GM21390 (cell line): Measurements from ENCODE around the gene CCDC9B.

ENCODE experiments used
- ATAC-seq: cut with Tn5 transposase; IDR thresholded peaks from one replicate; pipeline ENCODE4 v1.9.1; 2021; ENCODE audit not compliant: unreplicated experiment

Gene CCDC9B

DNA sequence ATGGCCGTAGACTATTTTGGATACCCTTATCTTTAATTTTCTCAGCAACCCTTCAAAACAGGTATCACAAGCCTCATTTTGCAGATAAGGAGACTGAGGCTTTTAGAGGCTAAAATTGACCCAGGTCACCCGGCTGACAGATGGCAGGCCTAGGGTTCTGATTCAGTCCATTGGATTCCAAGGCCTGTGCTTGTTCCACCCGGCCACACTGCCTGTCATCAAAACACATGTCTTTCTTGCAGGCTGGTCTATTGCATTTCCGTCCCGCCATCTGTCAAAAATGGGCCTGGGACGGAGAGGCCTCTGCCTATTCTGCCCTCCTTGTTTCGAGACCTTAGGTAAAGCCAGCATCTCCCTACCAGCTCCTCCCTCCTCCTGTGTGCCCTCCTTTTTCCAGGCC is 9.1 kb downstream of the CCDC9B start:
- no peak for ATAC-seq

DNA sequence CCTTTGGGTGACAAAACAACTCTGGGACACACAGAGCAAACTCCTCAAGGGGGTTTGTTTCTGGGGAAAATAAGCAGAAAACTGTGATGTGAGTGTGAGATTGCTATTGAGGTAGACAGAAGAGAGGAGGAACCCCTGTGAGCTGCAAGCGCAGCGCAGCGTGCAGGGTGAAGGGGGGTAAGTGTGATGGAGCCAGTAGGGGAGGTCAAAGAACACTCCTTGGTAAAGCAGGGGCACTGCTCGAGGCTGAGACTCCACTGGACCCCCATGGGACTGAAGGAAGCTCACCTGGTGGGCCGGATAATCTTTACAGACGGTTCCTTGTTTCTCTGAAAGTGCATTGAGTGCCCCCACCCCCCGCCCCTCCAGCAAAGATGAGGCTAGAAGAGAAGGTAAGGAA is 9.7 kb downstream of the CCDC9B start:
- ATAC-seq = no peak

DNA sequence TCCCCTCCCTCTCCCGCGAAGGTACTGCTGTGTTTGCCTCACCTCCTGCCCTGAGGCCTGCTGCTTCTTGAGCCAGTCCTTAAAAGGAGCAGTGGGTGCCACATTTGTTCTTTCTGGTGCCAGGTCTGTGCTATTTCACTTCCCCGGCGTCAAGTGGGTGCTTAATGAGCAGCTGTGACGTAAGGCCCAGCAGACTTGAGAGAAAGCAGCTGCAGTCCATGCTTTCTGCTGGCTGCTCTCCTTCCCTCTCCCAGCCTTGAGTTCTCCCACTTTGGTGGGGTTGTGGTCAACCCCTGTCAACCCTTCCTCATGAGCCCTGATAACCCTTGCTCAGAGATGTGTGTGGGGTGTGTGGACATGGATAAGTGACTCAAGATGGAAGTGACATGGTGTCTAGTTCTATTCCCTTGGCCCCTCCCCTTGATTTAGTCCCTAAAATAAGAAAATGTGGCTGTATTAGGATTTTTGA is 10.3 kb downstream of the CCDC9B start:
- no peak for ATAC-seq

DNA sequence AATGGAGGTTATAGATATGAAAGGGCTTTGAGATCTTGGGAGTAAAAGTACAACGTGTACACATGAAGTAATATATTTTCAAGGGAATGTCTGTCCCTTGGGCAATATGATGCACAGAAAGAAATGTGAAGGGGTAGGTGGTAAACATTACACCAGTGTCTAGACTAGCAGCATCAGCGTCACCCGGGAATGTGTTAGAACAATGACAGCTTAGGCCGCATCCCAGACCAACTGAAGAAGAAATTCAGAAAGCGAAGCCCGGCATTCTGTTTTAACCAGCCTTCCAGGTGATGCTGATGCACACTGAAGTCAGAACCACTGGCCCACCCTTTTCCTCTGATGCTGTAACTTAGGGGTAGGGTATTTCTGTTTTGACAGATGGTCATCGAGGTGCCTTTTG is 10.9 kb downstream of the CCDC9B start:
- ATAC-seq = no peak

DNA sequence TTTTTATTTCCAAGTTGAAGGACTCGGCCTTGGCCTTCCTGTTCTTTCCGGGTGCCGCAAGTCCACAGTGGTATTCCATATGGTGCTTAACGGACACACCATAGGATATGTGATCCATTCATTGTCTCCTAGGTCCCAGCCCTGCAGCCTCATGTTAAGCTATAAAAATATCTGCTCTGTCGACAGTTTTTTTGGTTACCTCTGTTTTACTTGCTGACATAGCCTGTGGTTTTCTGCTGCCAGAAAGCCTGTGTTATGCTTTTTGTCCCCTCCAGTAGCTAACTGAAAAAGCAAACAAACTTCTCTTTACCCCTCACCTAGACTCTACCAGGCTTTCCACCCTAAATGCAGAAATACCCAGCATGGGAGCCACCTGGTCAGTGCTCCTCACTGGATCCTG is 12.0 kb downstream of the CCDC9B start:
- ATAC-seq = no peak

DNA sequence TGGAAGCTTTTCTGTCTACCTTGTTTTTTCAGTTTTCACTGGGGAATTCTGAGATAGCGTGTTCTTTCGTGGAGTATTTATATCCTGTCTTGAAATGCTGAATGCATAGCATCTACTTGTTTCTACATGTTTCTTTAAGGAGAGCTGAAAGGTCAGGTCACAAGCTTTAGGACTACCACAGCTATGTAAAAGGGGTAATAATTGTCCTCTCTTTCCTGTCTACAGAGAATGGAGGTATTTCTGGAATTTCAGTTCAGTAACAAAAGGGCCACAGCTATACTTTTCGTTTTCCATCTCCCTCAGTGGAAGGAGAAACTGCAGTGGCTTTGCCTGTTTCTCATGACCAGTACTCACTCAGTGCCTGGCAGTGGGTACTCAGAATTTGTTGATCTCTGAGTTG is 12.6 kb downstream of the CCDC9B start:
- ATAC-seq = no peak

DNA sequence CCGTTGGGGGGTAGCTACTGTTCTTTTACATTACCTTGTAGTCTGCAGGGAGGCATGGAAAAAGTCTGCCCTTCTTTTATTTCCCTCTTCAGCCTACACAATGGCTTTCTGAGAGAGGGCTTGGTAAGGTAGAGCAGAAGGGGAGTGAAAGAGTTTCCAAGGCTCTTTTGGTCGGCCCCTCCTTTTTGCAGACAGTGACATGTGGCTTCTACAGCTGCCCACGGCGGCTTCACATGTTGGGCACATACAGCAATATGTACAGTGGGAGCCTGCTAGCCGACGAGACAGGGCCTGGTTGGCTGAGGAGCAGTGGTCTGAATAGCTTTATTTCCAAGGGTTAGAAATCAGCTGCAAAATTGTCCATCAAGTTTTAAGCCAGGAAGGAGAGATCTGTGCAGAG is 13.3 kb downstream of the CCDC9B start:
- ATAC-seq = no peak

DNA sequence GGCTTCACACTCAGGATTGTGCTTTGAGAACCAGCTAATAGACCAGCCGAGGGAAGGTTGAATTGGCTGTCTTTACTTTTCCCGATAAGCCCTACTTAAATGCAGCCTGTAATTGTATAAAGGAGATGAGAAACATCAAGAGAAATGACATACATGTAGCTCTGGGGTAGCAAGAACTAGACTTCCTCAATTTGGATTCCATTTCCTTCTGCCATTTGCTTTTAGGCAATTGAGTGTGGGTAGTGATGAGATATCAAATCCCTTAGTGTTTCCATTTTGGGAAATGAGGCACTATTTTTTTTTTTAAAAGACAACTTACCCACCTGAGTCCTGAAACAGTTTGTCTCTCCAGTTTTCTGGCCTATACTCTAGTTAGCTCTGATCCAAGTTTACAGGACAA is 15.0 kb downstream of the CCDC9B start:
- no peak for ATAC-seq

DNA sequence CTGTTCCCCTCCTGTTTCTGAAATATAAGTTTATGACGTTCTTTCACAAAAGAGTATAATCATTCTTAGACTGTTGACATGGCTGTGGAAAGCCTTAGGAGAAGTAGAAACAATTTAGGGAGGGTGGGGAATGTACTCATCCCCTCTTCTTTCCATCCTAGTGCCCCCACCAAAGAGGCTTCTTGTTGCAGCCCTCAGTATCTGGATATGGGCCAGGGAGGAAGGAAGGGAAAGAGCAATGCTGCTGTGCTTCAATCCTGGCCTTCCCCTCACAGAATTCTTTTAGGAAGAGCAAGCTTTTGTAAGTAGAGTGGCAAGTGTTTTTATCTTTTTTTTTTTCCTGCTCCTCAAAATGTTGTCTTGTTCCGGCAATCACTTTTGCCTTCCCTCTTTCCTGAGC is 15.6 kb downstream of the CCDC9B start:
- ATAC-seq = no peak

DNA sequence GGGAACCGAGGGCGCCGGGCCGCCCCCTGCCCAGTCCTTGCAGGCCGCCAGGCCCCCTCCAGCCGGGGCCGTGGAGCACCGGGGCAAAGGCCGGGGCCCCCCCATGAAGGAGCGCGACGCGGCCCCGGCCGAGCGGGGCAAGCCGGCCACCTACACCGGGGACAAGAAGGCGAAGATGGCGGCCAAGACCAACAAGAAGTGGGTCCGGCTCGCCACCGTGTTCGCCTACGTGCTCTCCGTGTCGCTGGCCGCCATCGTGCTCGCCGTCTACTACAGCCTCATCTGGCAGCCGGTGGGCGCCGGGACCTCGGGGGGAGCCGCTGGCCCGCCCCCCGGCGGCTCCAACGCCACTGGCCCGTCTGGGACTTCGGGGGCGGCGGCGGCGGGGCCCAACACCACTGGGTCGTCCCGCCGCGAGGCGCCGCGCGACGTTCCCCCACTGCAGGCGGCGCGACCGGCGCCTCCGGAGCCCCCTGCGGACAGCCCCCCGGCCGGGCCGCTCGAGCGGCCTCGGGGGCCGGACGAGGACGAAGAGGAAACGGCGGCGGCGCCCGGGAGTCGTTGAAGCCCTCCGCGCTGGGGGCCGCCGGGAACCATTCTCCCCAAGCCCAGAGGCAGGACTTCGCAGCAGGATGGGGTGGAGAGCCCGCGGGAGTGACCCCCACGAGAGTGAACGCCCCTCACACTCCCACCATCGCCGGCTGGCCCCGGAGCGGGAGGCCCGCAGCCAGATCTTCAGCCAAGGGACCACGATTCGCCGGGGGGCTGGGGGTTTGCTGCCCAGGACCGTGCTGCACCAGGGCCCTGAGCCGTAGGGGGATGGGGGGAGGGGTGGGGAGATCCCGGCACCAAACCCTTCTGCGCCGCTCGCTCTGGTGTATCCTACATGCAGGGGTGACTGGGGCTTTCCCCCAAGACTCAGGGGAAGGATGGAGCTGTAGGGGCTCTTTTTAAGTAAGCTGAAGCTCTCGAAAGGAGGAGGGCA is 16.5 kb downstream of the CCDC9B start:
- peak; percentile 4 for ATAC-seq

DNA sequence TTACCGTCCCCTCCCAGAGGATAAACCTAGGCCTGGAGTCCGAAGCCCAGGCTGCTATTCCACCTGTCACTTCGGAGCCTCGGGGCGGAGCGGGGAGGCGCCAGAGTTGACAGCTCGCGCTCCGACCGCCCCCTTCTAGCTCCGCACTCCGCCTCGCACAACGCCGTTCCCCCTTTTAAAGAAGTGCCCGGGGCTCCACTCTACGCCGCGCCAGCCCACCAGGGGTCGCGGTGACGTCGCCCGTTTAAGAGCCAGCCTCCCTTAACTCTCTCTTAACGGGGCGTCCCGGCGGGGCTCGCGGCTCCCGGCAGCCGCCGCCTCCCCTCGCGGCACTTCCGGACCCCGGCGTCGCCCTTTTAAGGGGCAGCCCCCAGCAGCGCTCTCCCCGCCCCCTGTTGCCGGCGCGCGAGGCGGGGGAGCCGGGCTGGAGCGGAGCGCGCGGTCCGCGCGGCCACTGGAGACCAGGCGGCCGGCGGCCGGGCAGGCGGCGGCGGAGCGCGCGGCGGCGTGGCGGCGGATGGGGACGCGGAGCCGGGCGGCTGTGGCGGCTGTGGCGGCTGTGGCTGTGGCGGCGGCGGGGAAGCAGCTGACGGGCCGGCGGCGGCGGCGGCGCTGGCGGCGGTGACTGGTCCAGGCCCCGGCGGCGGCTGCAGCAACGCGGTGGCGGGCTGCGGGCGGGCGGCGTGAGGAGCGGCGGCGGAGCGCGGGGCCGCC is 17.3 kb downstream of the CCDC9B start, which contains the start of gene INAFM2:
TSS of gene INAFM2 (plus strand) at position 454 of the 714 bp plus-strand sequence. CDS start 364 bp downstream, outside the sequence.
- ATAC-seq = peak; percentile 90

DNA sequence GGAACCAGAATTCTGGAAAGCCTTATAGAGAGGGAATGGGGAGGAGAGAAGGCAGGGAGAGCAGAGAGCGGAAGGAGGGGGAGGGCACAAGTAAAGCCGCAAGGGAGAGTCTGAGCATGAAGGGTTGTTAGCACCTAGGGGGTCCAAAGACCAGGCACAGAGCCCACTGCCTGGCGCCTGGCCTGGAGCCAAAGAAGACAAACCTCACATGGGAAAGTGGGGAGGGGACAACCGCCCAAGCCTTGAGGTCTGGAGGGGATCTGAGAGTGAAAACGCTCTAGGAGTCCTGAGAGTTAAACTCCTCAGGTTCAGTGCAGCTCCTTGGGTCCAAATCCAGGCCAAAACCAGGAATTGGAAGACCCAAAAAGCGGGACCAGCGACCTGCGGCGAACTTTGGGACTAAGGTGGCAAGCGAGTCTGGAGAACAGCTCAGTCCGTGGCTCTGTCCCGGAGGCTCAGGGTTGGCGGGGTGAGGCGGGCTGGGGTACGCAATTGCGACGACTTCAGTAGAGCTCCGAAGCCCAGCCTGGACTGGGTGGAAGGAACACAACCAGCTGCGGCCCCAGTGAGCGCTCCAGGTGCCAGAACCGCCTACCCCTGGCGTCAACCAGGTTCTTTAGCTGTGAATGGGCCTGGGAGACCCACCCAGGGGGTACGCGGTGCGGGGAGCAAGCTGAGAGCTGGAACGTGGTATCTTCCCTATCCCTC is 18.1 kb downstream of the CCDC9B start:
- ATAC-seq = no peak

DNA sequence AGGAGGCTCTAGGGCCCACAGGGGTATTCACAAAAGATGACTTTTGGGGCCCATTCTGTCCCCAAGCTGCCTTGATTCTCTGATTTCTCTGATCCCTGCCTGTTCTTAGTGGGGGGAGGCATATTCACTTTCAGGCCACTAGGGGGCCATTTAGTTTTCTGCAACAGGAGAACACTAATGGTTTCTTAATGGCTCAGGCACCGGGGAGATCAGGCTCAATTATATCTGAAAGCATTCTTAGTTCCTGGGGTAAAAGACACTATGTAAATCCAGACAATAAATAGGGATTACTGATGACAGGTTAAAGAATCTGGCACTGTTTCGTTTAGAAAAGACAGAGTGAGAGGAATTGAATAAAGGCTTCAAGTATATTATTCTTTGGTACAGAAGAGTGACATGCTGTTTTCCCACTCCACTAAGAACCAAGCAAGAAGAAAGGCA is 19.8 kb downstream of the CCDC9B start:
- ATAC-seq = no peak

DNA sequence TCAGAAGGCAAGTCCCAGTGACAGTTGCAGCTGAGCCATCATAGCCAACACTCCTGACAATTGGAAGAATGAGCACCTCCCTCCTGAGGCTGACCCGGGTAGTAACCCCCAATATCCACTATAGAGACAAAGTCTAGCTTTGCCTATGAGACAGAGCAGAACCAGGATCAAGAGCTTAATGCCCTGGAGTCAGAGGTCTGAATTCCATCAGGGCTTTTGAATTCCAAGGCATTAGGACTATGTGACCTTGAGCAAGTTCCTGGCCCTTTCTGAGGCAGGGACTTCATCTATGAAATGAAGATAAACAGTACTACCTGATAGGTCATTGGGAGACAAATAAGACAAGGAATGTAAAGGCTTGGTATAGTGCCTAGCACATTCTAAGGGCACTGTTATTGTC is 20.3 kb downstream of the CCDC9B start:
- ATAC-seq = no peak

DNA sequence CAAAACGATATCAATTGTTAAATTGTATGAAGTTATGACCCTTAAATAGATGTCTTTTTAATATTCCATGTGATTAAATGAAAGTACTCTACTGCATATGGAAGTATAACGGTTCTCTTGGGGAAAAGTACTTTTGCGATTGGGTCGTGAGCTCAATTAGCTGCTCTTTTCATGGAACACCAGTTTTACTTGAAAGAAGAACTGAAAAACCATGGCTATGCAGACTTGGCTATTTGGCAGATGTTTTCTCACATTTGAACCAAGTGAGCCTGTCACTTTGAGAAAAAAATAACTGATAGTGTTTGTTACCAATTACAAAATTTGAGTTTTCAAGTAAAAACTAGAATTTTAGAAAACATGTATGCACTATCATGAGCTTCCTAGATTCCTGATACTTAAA is 23.2 kb downstream of the CCDC9B start:
- ATAC-seq = no peak

DNA sequence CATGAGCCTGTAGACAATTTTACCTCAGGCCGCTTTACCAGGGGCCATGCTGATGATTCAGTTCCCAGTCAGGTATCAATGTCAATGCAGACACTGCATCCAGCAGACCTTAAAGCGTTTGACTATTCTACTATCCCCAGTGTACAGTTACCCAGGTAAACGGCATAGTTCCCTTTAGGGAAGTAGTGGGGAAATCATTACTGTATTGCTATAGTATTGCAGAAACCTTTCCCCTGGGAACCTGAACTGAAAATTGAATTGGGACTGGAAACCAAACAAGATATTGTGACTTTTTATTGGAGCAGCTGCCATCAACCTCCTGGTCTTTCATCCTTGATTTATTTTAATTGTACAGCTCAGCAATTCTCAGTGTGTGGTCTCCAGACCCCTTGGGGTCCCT is 23.8 kb downstream of the CCDC9B start:
- ATAC-seq = no peak

DNA sequence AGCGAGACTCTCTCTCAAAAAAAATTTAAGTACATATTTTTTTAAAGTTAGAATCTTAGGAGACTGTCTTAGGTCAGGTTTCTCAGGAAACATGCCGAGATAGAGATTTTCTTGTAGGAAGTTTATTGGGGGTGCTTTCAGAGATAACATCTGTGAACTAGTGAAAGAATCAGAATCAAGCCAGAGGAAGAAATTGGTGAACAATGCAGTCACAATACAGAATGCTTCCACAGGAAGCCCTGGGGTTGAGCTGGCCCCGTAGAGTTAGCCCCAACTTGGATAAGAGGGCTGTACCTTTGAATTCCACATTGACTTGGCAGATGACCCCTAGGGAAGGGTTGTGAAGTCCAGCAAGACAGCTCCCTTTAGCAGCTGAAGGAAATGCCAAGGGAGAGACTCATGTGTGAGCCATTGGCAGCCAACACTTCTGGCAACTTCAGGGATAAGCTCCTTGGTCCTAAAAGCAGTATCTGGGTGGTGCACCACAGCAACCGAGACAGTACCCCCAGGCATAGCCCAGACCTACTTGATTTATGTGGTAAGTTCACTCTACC is 25.9 kb downstream of the CCDC9B start:
- no peak for ATAC-seq

DNA sequence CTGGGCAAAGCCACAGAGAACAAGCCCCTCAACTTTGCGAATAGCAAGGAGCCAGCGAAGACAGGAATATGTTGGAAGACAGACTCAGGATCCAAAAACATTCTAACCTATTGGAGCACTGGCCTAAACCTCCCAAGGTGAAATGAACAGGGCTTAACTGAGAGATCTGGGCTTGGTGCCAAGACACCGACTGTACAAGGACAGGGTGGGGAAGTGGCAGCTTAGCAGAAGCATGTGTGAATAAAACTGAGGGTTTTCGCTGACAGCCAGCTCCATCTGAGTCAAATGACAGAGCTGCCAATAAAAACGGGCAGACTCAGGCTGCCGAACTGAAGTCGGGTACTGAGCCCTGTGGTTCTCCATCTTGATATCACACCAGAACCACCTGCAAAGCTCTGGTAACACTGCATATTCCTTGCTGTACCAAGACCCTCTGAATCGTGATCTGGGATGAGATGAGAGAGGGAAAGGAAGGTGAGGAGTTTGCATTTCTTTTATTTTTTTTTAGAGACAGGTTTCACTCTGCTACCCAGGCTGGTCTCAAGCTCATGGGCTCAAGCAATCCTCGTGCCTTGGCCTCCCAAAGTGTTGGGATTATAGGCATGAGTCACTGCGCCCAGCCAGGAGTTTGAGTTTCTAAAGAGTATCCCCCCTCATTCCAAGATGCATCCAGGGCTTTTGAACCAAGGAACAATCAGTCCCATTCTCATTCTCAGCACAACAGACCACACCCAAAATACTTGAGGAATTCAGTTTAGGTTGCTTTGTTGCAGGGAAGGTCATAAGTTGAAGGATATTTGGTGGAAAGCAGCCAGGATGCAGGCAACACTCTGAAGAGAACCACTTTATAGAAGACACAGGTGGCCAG is 27.0 kb downstream of the CCDC9B start:
- no peak for ATAC-seq

DNA sequence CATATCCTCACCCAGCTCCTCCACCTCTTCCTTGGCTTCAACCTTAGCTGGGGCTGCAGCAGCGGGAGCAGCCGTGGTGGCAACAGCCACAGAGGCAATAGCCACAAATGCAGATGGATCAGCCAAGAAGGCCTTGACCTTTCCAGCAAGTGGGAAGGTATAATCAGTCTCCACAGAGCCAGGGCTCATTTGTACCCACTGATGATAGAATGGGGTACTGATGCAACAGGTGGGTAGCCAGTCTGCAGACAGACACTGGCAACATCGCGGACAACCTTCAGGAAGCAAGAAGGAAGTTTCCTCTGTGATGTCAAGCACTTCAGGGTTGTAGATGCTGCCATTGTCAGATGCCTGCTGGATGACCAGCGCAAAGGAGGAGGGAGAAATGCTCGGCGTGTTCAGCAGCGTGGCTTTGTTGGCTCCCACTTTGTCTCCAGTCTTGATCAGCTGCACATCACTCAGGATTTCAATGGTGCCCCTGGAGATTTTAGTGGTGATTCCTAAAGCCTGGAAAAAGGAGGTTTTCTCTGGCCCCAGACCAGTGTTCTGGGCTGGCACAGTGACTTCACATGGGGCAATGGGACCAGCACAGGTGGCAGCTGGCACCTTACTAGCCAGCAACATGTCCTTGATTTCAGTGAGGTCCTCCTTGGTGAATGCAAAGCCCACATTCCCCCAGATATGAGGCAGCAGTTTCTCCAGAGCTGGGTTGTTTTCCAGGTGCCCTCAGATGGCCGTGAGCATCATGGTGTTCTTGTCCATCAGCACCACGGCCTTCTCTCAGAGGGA is 28.2 kb downstream of the CCDC9B start:
- ATAC-seq = no peak
